Bone marrow (tissue), 2 donors: ENCODE measurements around the gene AKAP5.
A peak's percentile ranks its signal among the peaks of the same experiment; 100 is the strongest.
"Not testable (repeated sequence)": the region's sequence is repeated elsewhere in the genome, so short reads cannot be mapped to it uniquely, and the experiment has no call there.

Experiments used
- DNase-seq, 2 donors: peaks; one replicate each; lab custom pipeline; 2025; lab: John Stamatoyannopoulos, UW

Gene AKAP5

GRCh38 chr14:64502887-64503433 is 37.7 kb downstream of the AKAP5 start:
- no peak for DNase-seq

- DNase-seq, result peak; percentile 88 to 90
These were observed 38.4 kb downstream of the AKAP5 start, which contains the start of gene ZBTB25 for GRCh38 chr14:64503434-64504309. Gene ZBTB25, minus strand, starts transcription at chr14:64503838. Its CDS starts 13,305 bp downstream, at chr14:64490533.

DNA sequence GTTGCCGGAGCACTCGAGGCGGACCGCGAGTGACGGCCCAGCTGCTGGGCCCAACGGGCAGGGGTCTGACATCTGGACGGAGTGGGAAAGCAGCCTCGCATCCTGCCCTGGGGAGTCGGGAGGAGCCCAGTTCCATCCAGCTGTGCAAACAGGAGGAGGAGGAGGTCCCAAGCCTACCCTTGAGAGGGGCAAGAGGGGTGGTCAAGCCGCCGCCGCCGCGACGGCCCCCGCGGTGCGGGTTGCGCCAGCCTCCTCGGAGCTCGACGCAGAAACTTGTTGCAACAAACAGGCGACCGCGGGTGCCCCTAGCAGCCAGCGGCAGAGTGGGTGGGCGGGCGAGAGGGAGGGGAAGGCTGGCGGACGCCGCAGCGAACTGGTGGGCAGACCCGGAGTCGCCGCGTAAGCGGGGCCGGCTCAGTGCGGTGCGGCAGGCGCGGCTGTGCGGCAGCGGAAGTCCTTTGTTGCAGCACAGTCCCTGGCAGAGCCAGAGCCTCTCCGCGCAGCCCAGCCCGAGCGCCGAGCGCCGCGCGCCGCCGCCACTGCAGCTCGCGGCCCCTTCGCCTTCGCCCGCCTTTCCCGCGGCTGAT is 39.1 kb downstream of the AKAP5 start, which contains the start of gene ZBTB1:
ZBTB1 (plus strand) TSS at position 461 of the 587 bp plus-strand sequence. CDS start 16,735 bp downstream, outside the sequence.
- DNase-seq, result peak; percentile 56 to 90

- DNase-seq, result peak; percentile 79 to 84
These were observed 39.8 kb downstream of the AKAP5 start for GRCh38 chr14:64504897-64505794.

- DNase-seq, result peak in 1 of 2 donors; percentile 45
These were observed 41.4 kb downstream of the AKAP5 start for GRCh38 chr14:64506721-64507120.

DNA sequence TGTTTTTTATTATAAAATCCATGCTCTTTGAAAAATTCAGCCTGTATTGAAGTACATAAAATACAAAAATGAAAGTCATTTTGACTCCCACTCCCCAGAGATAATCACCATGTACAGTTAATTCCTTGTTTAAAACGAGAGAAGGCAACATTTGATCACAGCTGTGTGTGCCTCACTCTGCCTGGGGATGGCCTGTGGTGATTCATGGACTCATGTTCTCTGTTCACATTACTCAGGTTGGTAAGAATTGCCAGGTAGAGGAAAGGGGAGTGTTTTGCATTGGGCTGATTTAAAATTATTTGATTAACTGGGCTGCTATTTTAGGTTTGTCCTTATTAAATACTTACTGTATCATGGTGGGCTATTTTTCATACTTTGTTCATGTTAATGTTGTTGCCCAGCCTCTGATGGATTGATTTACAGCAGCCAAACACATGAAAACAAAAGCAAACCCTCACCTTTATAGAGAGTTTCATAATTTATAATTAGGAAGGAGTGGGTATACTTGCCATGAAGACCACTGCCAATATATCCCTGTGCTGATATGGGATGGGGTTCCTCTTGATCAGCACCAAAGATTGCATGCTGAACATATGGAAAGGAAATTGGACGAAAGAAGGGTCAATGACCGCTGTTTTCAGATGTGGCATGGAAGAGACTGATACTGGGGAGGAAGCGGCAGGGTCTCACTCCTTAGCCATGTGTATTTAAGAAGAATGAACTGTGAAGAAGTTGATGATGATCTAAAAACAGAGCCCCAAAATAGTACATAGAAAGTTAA is 42.3 kb downstream of the AKAP5 start:
- no peak for DNase-seq

GRCh38 chr14:64508215-64508776 is 43.0 kb downstream of the AKAP5 start:
- DNase-seq, result no peak

DNA sequence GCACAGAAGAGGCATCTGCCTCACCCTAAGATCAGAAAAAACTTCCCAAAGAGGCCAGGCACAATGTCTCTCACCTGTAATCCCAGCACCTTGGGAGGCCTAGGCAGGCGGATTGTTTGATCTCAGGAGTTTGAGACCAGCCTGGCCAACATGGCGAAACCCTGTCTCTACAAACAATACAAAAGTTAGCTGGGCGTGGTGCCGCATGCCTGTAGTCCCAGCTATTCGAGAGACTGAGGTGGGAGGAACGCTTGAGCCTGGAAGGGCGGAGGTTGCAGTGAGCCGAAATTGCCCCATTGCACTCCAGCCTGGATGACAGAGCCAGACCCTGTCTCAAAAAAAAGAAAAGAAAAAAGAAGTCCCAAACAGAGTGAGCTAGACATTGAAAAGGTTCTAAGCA is 43.7 kb downstream of the AKAP5 start:
- DNase-seq, result no peak

DNA sequence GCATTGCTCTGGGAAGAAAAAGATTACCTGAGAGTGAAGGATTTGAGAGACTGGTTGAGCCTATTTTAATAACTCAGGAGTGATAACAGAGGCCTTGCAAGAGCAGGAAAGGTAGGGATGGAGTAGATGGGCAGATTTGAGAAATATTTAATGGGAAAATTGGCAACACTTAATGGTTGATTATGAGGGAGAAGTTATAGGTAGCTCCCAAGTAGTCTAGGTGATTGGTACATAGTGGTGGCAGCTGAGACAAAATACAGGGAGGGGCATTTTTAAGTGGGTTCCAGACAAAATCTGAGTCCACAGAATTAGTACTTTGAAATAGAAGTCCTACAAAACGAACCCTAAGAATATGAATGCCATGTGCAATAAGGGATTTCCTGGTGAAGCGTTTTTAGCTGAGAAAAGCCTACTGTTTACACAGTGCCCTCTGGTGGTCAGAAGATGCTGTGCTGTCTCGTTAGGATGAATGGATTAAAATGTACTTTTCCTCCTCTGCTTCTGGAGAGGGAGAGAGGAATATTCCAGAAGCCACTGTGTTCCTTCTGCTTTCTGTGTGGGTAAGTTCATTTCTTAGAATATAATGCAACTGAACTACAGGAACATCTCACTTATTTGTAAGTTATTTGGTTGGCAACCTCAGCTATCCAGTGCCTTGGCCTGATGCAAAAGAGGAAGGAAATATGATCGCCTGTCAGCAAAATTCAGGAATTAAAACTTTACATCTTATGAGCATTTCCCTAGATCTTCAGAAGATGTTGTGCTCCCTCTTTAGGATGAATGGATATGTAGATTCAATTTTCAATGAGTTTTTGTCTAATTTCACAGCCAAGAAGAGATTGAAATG is 45.7 kb downstream of the AKAP5 start:
- peak in 1 of 2 donors; percentile 66 for DNase-seq

DNA sequence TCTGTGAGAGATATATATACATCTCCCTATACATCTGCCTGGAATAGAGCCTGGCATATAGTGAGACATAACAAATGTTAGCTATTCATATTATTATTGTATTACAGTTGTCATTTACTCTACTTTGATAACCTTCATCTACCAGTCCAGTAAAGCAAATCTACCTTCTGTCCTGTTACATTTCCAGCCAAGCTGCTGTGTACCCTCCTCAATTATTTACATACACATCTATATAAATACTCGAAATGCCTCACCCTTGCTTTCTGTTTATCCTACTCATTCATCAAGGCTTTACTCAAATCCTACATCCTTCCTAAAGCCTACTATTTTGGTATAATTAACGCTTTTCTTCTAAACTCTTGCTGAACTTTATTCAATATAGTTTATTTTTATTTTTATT is 48.0 kb downstream of the AKAP5 start:
- no peak for DNase-seq

- DNase-seq, result no peak
These were observed 49.8 kb downstream of the AKAP5 start for GRCh38 chr14:64515053-64515452.

- DNase-seq, result no peak
These were observed 51.7 kb downstream of the AKAP5 start for GRCh38 chr14:64516969-64517368.

GRCh38 chr14:64517667-64518066 is 52.4 kb downstream of the AKAP5 start:
- not testable (repeated sequence) for DNase-seq

- DNase-seq, result no peak
These were observed 52.9 kb downstream of the AKAP5 start for GRCh38 chr14:64518229-64518628.

- no peak for DNase-seq
These were observed 55.4 kb downstream of the AKAP5 start for GRCh38 chr14:64520699-64521098.

GRCh38 chr14:64522591-64523355 is 57.5 kb downstream of the AKAP5 start:
- DNase-seq, result no peak
